Common myeloid progenitor, CD34-positive (primary cell): ENCODE data around the gene CEP128.

Experiments
- CTCF ChIA-PET: fragments of 350-600 bp; sonication (Branson Sonifier 250); formaldehyde crosslinking; loops from one replicate; lab custom pipeline; 2021; ENCODE audit warnings: antibody characterized with exemption; lab: Charles Lee
- POLR2A ChIA-PET: fragments of 350-600 bp; sonication (Branson Sonifier 250); formaldehyde crosslinking; loops from one replicate; lab custom pipeline; 2021; ENCODE audit warnings: antibody characterized with exemption; lab: Charles Lee
- DNase-seq, 3 donors: peaks; one replicate each; pipeline versions ENCODE4 v3.0.0 to v3.0.0-alpha.2; 2013
- H3K27ac ChIP-seq, 2 experiments: 1 replicate in 1 of 2; 2 replicates in 1 of 2; pipeline ENCODE4 v1.7.0; 2013; ENCODE audit warnings: inconsistent platforms in 2 of 2, low read length in 2 of 2, mild to moderate bottlenecking in 2 of 2, low read depth in 1 of 2, moderate library complexity in 1 of 2; ENCODE audit not compliant: severe bottlenecking in 2 of 2, insufficient read depth in 1 of 2, poor library complexity in 1 of 2
- H3K27me3 ChIP-seq, 5 experiments: replicated peaks in 2 of 5; 1 replicate in 3 of 5; 2 replicates in 2 of 5; pipeline versions ENCODE4 v1.6.1 to v1.7.0; 2013; ENCODE audit warnings: low read length in 4 of 5, mild to moderate bottlenecking in 2 of 5, moderate library complexity in 2 of 5, inconsistent platforms in 1 of 5; ENCODE audit not compliant: insufficient read depth in 5 of 5, control insufficient read depth in 4 of 5
- H3K36me3 ChIP-seq, 4 experiments: 1 replicate in 2 of 4; 2 replicates in 2 of 4; pipeline versions ENCODE4 v1.6.1 to v1.7.0; 2013; ENCODE audit warnings: low read length in 3 of 4, control low read depth in 1 of 4, mild to moderate bottlenecking in 1 of 4; ENCODE audit not compliant: control insufficient read depth in 4 of 4, insufficient read depth in 4 of 4
- H3K4me1 ChIP-seq, 4 experiments: 1 replicate in 3 of 4; 2 replicates in 1 of 4; pipeline versions ENCODE4 v1.6.1 to v1.7.1; 2013; ENCODE audit warnings: low read length in 3 of 4, mild to moderate bottlenecking in 3 of 4, control low read depth in 1 of 4, inconsistent platforms in 1 of 4, moderate library complexity in 1 of 4; ENCODE audit not compliant: control insufficient read depth in 4 of 4, insufficient read depth in 4 of 4; ENCODE audit errors: control extremely low read depth in 1 of 4
- H3K4me3 ChIP-seq, 7 experiments: 1 replicate in 4 of 7; 2 replicates in 3 of 7; pipeline versions ENCODE4 v1.5.1 to v1.7.0; 2013; ENCODE audit warnings: mild to moderate bottlenecking in 7 of 7, low read length in 6 of 7, moderate library complexity in 6 of 7, inconsistent platforms in 2 of 7, low read depth in 2 of 7, control low read depth in 1 of 7; ENCODE audit not compliant: insufficient read depth in 4 of 7, control insufficient read depth in 1 of 7; ENCODE audit errors: extremely low read depth in 1 of 7
- H3K9me3 ChIP-seq, 5 experiments: 1 replicate in 4 of 5; 2 replicates in 1 of 5; pipeline versions ENCODE4 v1.6.1 to v1.7.1; 2013; ENCODE audit warnings: low read length in 4 of 5, mild to moderate bottlenecking in 2 of 5, inconsistent platforms in 1 of 5, low read depth in 1 of 5, moderate library complexity in 1 of 5; ENCODE audit not compliant: control insufficient read depth in 4 of 5, insufficient read depth in 2 of 5; ENCODE audit errors: control extremely low read depth in 1 of 5
- WGBS: methylation state at CpG from one replicate; pipeline ENCODE4 v1.1.5; 2013; ENCODE audit not compliant: insufficient coverage; 5-methylcytosine and 5-hydroxymethylcytosine counted together

CEP128 gene

GRCh38 chr14:80772504-80772903 is 169.0 kb downstream of the CEP128 start:
- no peak for DNase-seq
- no peaks in the 10 kb centered on the region for H3K4me1 ChIP-seq
- ChIA-PET POLR2A (no interaction called here), CTCF (interaction anchor here (1.3 kb wide), 1 partner anchor 12 kb away, joined by 5 read pairs; no protein-coding TSS in a partner anchor)
- peaks cover 0 to 12% (median 1%) of the 10 kb centered on the region in 4 experiments for H3K36me3 ChIP-seq
- 93% methylated on average over 5 of the region's 5 CpGs for whole genome bisulfite sequencing
- H3K4me3 ChIP-seq: no peak overlapping the region
- H3K27ac ChIP-seq: no peak overlapping the region
- no peaks in the 10 kb centered on the region for H3K27me3 ChIP-seq
- peaks cover 0 to 10% (median 0%) of the 10 kb centered on the region in 5 experiments for H3K9me3 ChIP-seq

GRCh38 chr14:80771201-80771600 is 170.3 kb downstream of the CEP128 start:
- Histone ChIP-seq H3K36me3 (peaks cover 0 to 7% (median 0%) of the 10 kb centered on the region in 4 experiments), H3K4me3 (no peak overlapping the region), H3K27ac (no peak overlapping the region), H3K9me3 (peaks cover 0 to 6% (median 0%) of the 10 kb centered on the region in 5 experiments), H3K4me1 (no peaks in the 10 kb centered on the region), H3K27me3 (no peaks in the 10 kb centered on the region)
- no CpG with 5 or more reads among the region's 1 CpG for WGBS
- ChIA-PET POLR2A (no interaction called here), CTCF (interaction anchor here (1.3 kb wide), 1 partner anchor 13 kb away, joined by 5 read pairs; no protein-coding TSS in a partner anchor)
- DNase-seq: no peak

GRCh38 chr14:80770114-80770908 is 171.2 kb downstream of the CEP128 start:
- peaks cover 0 to 7% (median 0%) of the 10 kb centered on the region in 4 experiments for H3K36me3 ChIP-seq
- DNase-seq: no peak
- H3K4me3 ChIP-seq: no peak overlapping the region
- 100% methylated on average over 1 of the region's 1 CpG for WGBS
- no peaks in the 10 kb centered on the region for H3K4me1 ChIP-seq
- H3K27me3 ChIP-seq: no peaks in the 10 kb centered on the region
- no peak overlapping the region for H3K27ac ChIP-seq
- ChIA-PET CTCF (no interaction called here), POLR2A (no interaction called here)
- H3K9me3 ChIP-seq: peaks cover 0 to 6% (median 0%) of the 10 kb centered on the region in 5 experiments

GRCh38 chr14:80768646-80769045 is 172.9 kb downstream of the CEP128 start:
- DNase-seq: no peak
- peaks cover 0 to 7% (median 0%) of the 10 kb centered on the region in 4 experiments for H3K36me3 ChIP-seq
- ChIA-PET CTCF (no interaction called here), POLR2A (no interaction called here)
- H3K27ac ChIP-seq: no peak overlapping the region
- H3K4me1 ChIP-seq: no peaks in the 10 kb centered on the region
- no peaks in the 10 kb centered on the region for H3K27me3 ChIP-seq
- WGBS: no CpG with 5 or more reads among the region's 3 CpGs
- H3K9me3 ChIP-seq: peaks cover 0 to 6% (median 0%) of the 10 kb centered on the region in 5 experiments
- no peak overlapping the region for H3K4me3 ChIP-seq

- no peak for DNase-seq
- ChIA-PET POLR2A (no interaction called here), CTCF (no interaction called here)
- Histone ChIP-seq H3K4me1 (no peaks in the 10 kb centered on the region), H3K4me3 (no peak overlapping the region), H3K27me3 (no peaks in the 10 kb centered on the region), H3K9me3 (peaks cover 0 to 2% (median 0%) of the 10 kb centered on the region in 5 experiments), H3K36me3 (no peaks in the 10 kb centered on the region), H3K27ac (no peak overlapping the region)
- WGBS: 98% methylated on average over 6 of the region's 6 CpGs
These were observed 176.5 kb downstream of the CEP128 start for GRCh38 chr14:80764921-80765507.

- no CpG with 5 or more reads among the region's 1 CpG for WGBS
- POLR2A ChIA-PET: no interaction called here
- no peak for DNase-seq
These were observed 177.0 kb downstream of the CEP128 start for GRCh38 chr14:80764496-80764895.

GRCh38 chr14:80762641-80763228 is 178.8 kb downstream of the CEP128 start:
- no peaks in the 10 kb centered on the region for H3K9me3 ChIP-seq
- ChIA-PET POLR2A (no interaction called here), CTCF (no interaction called here)
- no CpG with 5 or more reads among the region's 3 CpGs for WGBS
- H3K36me3 ChIP-seq: peaks cover 0 to 1% (median 0%) of the 10 kb centered on the region in 4 experiments
- H3K4me1 ChIP-seq: no peaks in the 10 kb centered on the region
- H3K27me3 ChIP-seq: no peaks in the 10 kb centered on the region
- DNase-seq: no peak
- H3K4me3 ChIP-seq: no peak overlapping the region
- H3K27ac ChIP-seq: no peak overlapping the region

More at GRCh38 chr14:80764496-80764895, 177.0 kb downstream of the CEP128 start:
- Histone ChIP-seq H3K36me3 (peaks cover 0 to 1% (median 0%) of the 10 kb centered on the region in 4 experiments), H3K4me3 (no peak overlapping the region), H3K27me3 (no peaks in the 10 kb centered on the region), H3K27ac (no peak overlapping the region), H3K4me1 (no peaks in the 10 kb centered on the region), H3K9me3 (no peaks in the 10 kb centered on the region)
- CTCF ChIA-PET: no interaction called here
